Measurements from ENCODE around the gene DUS1L.
"Not testable (repeated sequence)": the region's sequence is repeated elsewhere in the genome, so short reads cannot be mapped to it uniquely, and the experiment has no call there.

The DUS1L gene

DNA sequence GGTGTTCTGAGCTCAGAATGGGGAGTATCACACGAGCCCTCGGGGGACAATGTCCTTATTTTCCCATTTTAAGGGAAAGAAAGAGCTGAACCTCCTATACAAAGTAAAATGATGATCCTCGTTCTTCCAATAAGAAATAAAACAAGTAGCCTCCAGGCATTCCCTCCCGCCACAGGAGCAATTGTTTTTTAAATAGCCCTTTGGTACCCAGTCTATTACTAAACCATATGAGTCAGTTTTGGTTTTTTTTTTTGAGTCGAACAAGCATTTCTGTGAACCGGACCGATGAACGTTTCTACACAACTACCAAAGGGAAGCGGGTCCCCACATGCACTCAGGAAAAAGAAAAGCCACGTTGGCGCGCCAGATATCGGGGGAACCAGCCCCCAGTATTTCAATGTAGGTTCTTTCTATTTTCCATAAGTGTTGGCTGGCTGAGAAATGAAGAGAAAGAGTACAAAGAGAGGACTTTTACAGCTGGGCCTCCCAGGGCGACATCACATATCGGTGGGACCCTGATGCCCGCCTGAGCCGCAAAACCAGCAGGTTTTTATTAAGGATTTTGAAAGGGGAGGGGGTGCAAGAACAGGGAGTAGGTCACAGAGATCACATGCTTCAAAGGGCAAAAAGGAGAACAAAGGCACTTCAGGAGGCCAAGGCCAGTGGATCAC, 24.3 kb downstream of the DUS1L start:
- no peak overlapping the region for H3K4me3 ChIP-seq (ENCODE audit: control insufficient read depth, low read depth, low read length)
- DNase-seq (ENCODE audit: low read depth): no peak
- TF ChIP-seq, protein P1, sequence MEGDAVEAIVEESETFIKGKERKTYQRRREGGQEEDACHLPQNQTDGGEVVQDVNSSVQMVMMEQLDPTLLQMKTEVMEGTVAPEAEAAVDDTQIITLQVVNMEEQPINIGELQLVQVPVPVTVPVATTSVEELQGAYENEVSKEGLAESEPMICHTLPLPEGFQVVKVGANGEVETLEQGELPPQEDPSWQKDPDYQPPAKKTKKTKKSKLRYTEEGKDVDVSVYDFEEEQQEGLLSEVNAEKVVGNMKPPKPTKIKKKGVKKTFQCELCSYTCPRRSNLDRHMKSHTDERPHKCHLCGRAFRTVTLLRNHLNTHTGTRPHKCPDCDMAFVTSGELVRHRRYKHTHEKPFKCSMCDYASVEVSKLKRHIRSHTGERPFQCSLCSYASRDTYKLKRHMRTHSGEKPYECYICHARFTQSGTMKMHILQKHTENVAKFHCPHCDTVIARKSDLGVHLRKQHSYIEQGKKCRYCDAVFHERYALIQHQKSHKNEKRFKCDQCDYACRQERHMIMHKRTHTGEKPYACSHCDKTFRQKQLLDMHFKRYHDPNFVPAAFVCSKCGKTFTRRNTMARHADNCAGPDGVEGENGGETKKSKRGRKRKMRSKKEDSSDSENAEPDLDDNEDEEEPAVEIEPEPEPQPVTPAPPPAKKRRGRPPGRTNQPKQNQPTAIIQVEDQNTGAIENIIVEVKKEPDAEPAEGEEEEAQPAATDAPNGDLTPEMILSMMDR (IDR thresholded peaks at IDR 0.05; ENCODE audit: control insufficient read depth, insufficient read depth, low read depth, low read length, missing control alignments): no peak

- no peak for DNase-seq (ENCODE audit: low read depth)
- TF ChIP-seq, protein P1 (IDR thresholded peaks at IDR 0.05; ENCODE audit: control insufficient read depth, insufficient read depth, low read depth, low read length, missing control alignments): no peak
- H3K4me3 ChIP-seq (ENCODE audit: control insufficient read depth, low read depth, low read length): no peak overlapping the region
Observed at GRCh38 chr17:82039695-82040299, 25.8 kb downstream of the DUS1L start.

GRCh38 chr17:82038796-82039409, 26.7 kb downstream of the DUS1L start:
- not testable (repeated sequence) for DNase-seq (ENCODE audit: low read depth); H3K4me3 ChIP-seq (ENCODE audit: control insufficient read depth, low read depth, low read length)

DNA sequence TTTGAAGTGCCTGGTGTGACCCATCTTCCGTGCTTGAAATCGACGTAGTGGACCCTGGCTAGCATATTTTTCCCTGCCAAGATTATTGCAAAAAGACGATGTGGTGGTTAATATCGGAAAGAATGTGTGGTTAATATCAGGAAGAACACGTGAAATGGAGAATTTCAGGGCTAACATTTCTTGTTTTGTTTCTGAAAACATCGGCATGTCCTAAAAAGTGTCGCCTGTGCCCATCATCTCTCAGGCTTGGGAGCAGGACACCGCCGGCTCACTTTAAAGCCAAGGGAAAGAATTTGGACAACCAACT, 27.8 kb downstream of the DUS1L start:
- H3K4me3 ChIP-seq (ENCODE audit: control insufficient read depth, low read depth, low read length): peak overlapping the region; percentile 77
- TF ChIP-seq, protein P1 (IDR thresholded peaks at IDR 0.05; ENCODE audit: control insufficient read depth, insufficient read depth, low read depth, low read length, missing control alignments): no peak
- no peak for DNase-seq (ENCODE audit: low read depth)

GRCh38 chr17:82037092-82037888, 28.3 kb downstream of the DUS1L start, which contains the start of gene DCXR:
DCXR (minus strand) TSS chr17:82037697; CDS start chr17:82037682, 15 bp downstream.
- TF ChIP-seq, protein P1 (IDR thresholded peaks at IDR 0.05; ENCODE audit: control insufficient read depth, insufficient read depth, low read depth, low read length, missing control alignments): peak; percentile 62
- H3K4me3 ChIP-seq (ENCODE audit: control insufficient read depth, low read depth, low read length): peak within 1 kb of the TSS; percentile 77
- peak; percentile 48 for DNase-seq (ENCODE audit: low read depth)

- no peak for DNase-seq (ENCODE audit: low read depth)
- H3K4me3 ChIP-seq (ENCODE audit: control insufficient read depth, low read depth, low read length): peak overlapping the region; percentile 77
- TF ChIP-seq, protein P1 (IDR thresholded peaks at IDR 0.05; ENCODE audit: control insufficient read depth, insufficient read depth, low read depth, low read length, missing control alignments): no peak
Observed at GRCh38 chr17:82036634-82037091, 28.9 kb downstream of the DUS1L start.
